ENCODE measurements around the gene SPSB4.

The SPSB4 gene

GRCh38 chr3:141052201-141053069, 1.3 kb downstream of the SPSB4 start:
- in situ Hi-C loops (cut with MboI; ENCODE audit: low sequenced_read_pairs) = no loop called here

- in situ Hi-C loops (cut with MboI; ENCODE audit: low sequenced_read_pairs) = no loop called here
Measured at GRCh38 chr3:141055136-141055535, 4.0 kb downstream of the SPSB4 start.

- in situ Hi-C loops (cut with MboI; ENCODE audit: low sequenced_read_pairs) = no loop called here
Measured at GRCh38 chr3:141055536-141056445, 4.6 kb downstream of the SPSB4 start.

GRCh38 chr3:141056751-141057171, 5.6 kb downstream of the SPSB4 start:
- in situ Hi-C loops (cut with MboI; ENCODE audit: low sequenced_read_pairs) = no loop called here

GRCh38 chr3:141057436-141057835, 6.3 kb downstream of the SPSB4 start:
- in situ Hi-C loops (cut with MboI; ENCODE audit: low sequenced_read_pairs) = no loop called here

GRCh38 chr3:141057946-141058800, 7.0 kb downstream of the SPSB4 start:
- in situ Hi-C loops (cut with MboI; ENCODE audit: low sequenced_read_pairs) = no loop called here

GRCh38 chr3:141058996-141059395, 7.8 kb downstream of the SPSB4 start:
- in situ Hi-C loops (cut with MboI; ENCODE audit: low sequenced_read_pairs) = no loop called here

GRCh38 chr3:141059816-141060215, 8.7 kb downstream of the SPSB4 start:
- in situ Hi-C loops (cut with MboI; ENCODE audit: low sequenced_read_pairs) = no loop called here

- in situ Hi-C loops (cut with MboI; ENCODE audit: low sequenced_read_pairs) = no loop called here
Measured at GRCh38 chr3:141060327-141060726, 9.2 kb downstream of the SPSB4 start.

- in situ Hi-C loops (cut with MboI; ENCODE audit: low sequenced_read_pairs) = no loop called here
Measured at GRCh38 chr3:141063831-141064230, 12.7 kb downstream of the SPSB4 start.

GRCh38 chr3:141064255-141064926, 13.2 kb downstream of the SPSB4 start:
- in situ Hi-C loops (cut with MboI; ENCODE audit: low sequenced_read_pairs) = no loop called here

GRCh38 chr3:141065258-141065657, 14.1 kb downstream of the SPSB4 start:
- in situ Hi-C loops (cut with MboI; ENCODE audit: low sequenced_read_pairs) = no loop called here

- in situ Hi-C loops (cut with MboI; ENCODE audit: low sequenced_read_pairs) = no loop called here
Measured at GRCh38 chr3:141065841-141066805, 15.0 kb downstream of the SPSB4 start.

GRCh38 chr3:141067206-141067974, 16.2 kb downstream of the SPSB4 start:
- in situ Hi-C loops (cut with MboI; ENCODE audit: low sequenced_read_pairs) = no loop called here

GRCh38 chr3:141070229-141070628, 19.1 kb downstream of the SPSB4 start:
- in situ Hi-C loops (cut with MboI; ENCODE audit: low sequenced_read_pairs) = no loop called here

- in situ Hi-C loops (cut with MboI; ENCODE audit: low sequenced_read_pairs) = no loop called here
Measured at GRCh38 chr3:141070727-141071357, 19.7 kb downstream of the SPSB4 start.

GRCh38 chr3:141071681-141072260, 20.6 kb downstream of the SPSB4 start:
- in situ Hi-C loops (cut with MboI; ENCODE audit: low sequenced_read_pairs) = no loop called here

- in situ Hi-C loops (cut with MboI; ENCODE audit: low sequenced_read_pairs) = no loop called here
Measured at GRCh38 chr3:141072950-141073349, 21.8 kb downstream of the SPSB4 start.
